ENCODE data around the gene SNX5. TPM values are rescaled to one million over a fixed set of nuclear protein-coding genes. Genes with fewer than 3 reads are reported as not detected.

SNX5 gene
- total and polyA plus RNA-seq, 2 of the 8 experiments (the other 6 are each of a cell fraction or from before 2014, with no cell fraction given) = 155 to 194 TPM

- H2AK5ac ChIP-seq (ENCODE audit: low read depth, low read length) = no peak overlapping the region
- peaks cover 4% of the 10 kb centered on the region; the same call in 1 of the 2 replicates for H3K79me1 ChIP-seq (ENCODE audit: low read depth, low read length)
- no peak overlapping the region for H3K27ac ChIP-seq (ENCODE audit: low read depth, low read length)
- H4K20me1 ChIP-seq (replicated peaks in 1 of 2; ENCODE audit: control insufficient read depth in 1 of 2, insufficient read depth in 2 of 2, low read length in 2 of 2) = peaks cover 19 to 22% of the 10 kb centered on the region in 2 experiments
- no peaks in the 10 kb centered on the region for H3K9me3 ChIP-seq (ENCODE audit: insufficient read depth in 2 of 2, low read depth in 1 of 2, low read length in 1 of 2)
- H4K5ac ChIP-seq (ENCODE audit: insufficient read length, low read depth, low read length) = no peak overlapping the region
- H3K23ac ChIP-seq (ENCODE audit: insufficient read length) = no peak overlapping the region
- no peak overlapping the region for H2BK20ac ChIP-seq (ENCODE audit: low read length)
- POLR2A ChIA-PET (ENCODE audit: partially characterized antibody) = interaction anchor here (0.6 to 20.7 kb wide), 5 partner anchors 8 to 39 kb away, joined by 3 to 424 read pairs (median 12); no protein-coding TSS in a partner anchor
- H2AFZ ChIP-seq (ENCODE audit: low read length) = no peak overlapping the region
- H3K23me2 ChIP-seq (ENCODE audit: low read depth, low read length) = no peaks in the 10 kb centered on the region
- no peak overlapping the region for H3K14ac ChIP-seq (ENCODE audit: insufficient read length)
- no peak overlapping the region for H3K9ac ChIP-seq (replicated peaks in 1 of 4; ENCODE audit: extremely low read depth in 1 of 4, low read depth in 3 of 4, low read length in 3 of 4)
- H4K8ac ChIP-seq (ENCODE audit: extremely low read depth, insufficient read depth, low read length) = no peak overlapping the region
- WGBS, 2 experiments (ENCODE audit: extremely low coverage in 1 of 2, insufficient coverage in 1 of 2, insufficient read length in 1 of 2, insufficient replicate concordance in 2 of 2, low coverage in 1 of 2, low lambda C conversion rate in 2 of 2, missing lambda C conversion rate in 1 of 2) = 96% methylated on average over 2 of the region's 2 CpGs; no CpG with 5 or more reads in 1 of the 2 experiments
- no peak overlapping the region for H3K4me3 ChIP-seq (ENCODE audit: extremely low read depth in 1 of 4, insufficient read depth in 2 of 4, low read depth in 3 of 4, low read length in 4 of 4)
- H3K4me2 ChIP-seq (ENCODE audit: insufficient read depth in 1 of 2, low read depth in 2 of 2, low read length in 2 of 2) = no peak overlapping the region
- no peak overlapping the region for H2BK5ac ChIP-seq (ENCODE audit: low read depth, low read length)
- H3K4me1 ChIP-seq (replicated peaks in 1 of 4; ENCODE audit: control insufficient read depth in 3 of 4, insufficient read depth in 4 of 4, low read length in 3 of 4) = peaks cover 0 to under 1% (median 0%) of the 10 kb centered on the region in 4 experiments; a peak in 1 of 7 replicates
- CTCF ChIA-PET (ENCODE audit: partially characterized antibody) = interaction anchor here (2.3 kb wide), 1 partner anchor 13 kb away, joined by 11 read pairs; no protein-coding TSS in a partner anchor
- H3K27me3 ChIP-seq (replicated peaks in 1 of 4; ENCODE audit: control insufficient read depth in 3 of 4, extremely low read depth in 1 of 4, insufficient read depth in 3 of 4, low read length in 3 of 4) = no peaks in the 10 kb centered on the region
- DNase-seq (ENCODE audit: low read depth in 1 of 2, low spot score in 2 of 2) = no peak
- no peak for FAIRE-seq
- no peak overlapping the region for H3K4ac ChIP-seq (replicated peaks; ENCODE audit: insufficient read length, low read depth, low read length)
- no peak overlapping the region for H3K18ac ChIP-seq (ENCODE audit: extremely low read depth, low read length)
- H3K79me2 ChIP-seq (ENCODE audit: control insufficient read depth in 1 of 2, insufficient read depth in 2 of 2, low read length in 2 of 2) = peaks cover 24 to 92% of the 10 kb centered on the region in 2 experiments
- no peak overlapping the region for H3K56ac ChIP-seq (replicated peaks; ENCODE audit: insufficient read length, low read depth, low read length)
- no peak overlapping the region for H2BK120ac ChIP-seq (replicated peaks; ENCODE audit: low read depth, low read length)
- no peak overlapping the region for H2BK15ac ChIP-seq (ENCODE audit: low read length)
- H3K36me3 ChIP-seq (ENCODE audit: control insufficient read depth in 2 of 4, insufficient read depth in 4 of 4, low read length in 3 of 4) = peaks cover 70 to 100% (median 96%) of the 10 kb centered on the region in 4 experiments
- no peak overlapping the region for H4K91ac ChIP-seq (replicated peaks; ENCODE audit: insufficient read length, low read length)
- no peak overlapping the region for H2BK12ac ChIP-seq (ENCODE audit: low read depth, low read length)
- TF ChIP-seq RAD21 (IDR thresholded peaks at IDR 0.05 in 1 of 2, conservative IDR thresholded peaks at IDR 0.05 in 1 of 2; ENCODE audit: low read depth in 2 of 2, low read length in 2 of 2) (no peak), SUZ12 (IDR thresholded peaks at IDR 0.05; ENCODE audit: low read length) (no peak), ATF2 (IDR thresholded peaks at IDR 0.05; ENCODE audit: low read length) (no peak), CREB1 (IDR thresholded peaks at IDR 0.05) (no peak), SRF (IDR thresholded peaks at IDR 0.05; ENCODE audit: low read depth, low read length) (no peak), ATF3 (IDR thresholded peaks at IDR 0.05; ENCODE audit: insufficient read depth, low read depth, low read length) (no peak)
These were observed 17.3 kb downstream of the SNX5 start for GRCh38 chr20:17951323-17951722.
